NCI-H748 treated with DMSO at 0.1 percent for 48 hours (cell line): ENCODE data around the gene NT5DC3.
A peak's percentile ranks its signal among the peaks of the same experiment; 100 is the strongest.
"Not testable (repeated sequence)": the region's sequence is repeated elsewhere in the genome, so short reads cannot be mapped to it uniquely, and the experiment has no call there.

Experiments used
- DNase-seq: peaks from one replicate; lab custom pipeline; 2025; lab: John Stamatoyannopoulos, UW

NT5DC3 gene

GRCh38 chr12:103855896-103856657, 15.0 kb upstream of the NT5DC3 start:
- DNase-seq: no peak

DNA sequence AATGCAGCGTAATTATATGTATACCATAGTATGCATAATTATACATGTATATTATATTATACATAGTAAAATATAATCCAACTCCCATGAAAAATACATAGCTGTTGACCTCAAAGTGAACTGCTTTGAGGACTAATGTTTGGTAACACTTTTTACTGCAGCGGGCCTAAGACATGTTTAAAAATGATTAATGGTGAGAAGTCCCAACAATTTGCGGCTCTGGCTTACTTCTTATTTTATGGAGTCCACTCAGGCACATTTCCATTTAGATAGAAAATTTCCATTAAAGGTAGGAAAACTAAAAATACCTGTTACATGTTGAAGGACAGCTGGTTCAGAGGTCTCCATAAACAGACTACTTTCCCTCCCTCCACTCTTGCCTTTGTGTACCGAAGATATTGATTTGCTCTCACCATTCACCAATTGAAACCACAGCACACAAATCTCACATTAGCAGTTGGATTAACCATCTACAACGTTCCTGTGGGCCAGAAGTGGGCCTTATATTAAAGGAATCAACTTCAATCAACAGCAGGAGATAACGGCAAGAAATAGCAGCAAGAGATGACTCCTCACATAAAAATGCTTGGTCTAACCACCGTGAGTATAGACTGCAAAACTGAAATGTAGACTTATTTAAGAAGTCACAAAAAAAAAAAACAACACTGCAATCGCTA, 14.1 kb upstream of the NT5DC3 start:
- no peak for DNase-seq

GRCh38 chr12:103854372-103854973, 13.4 kb upstream of the NT5DC3 start:
- DNase-seq: no peak

DNA sequence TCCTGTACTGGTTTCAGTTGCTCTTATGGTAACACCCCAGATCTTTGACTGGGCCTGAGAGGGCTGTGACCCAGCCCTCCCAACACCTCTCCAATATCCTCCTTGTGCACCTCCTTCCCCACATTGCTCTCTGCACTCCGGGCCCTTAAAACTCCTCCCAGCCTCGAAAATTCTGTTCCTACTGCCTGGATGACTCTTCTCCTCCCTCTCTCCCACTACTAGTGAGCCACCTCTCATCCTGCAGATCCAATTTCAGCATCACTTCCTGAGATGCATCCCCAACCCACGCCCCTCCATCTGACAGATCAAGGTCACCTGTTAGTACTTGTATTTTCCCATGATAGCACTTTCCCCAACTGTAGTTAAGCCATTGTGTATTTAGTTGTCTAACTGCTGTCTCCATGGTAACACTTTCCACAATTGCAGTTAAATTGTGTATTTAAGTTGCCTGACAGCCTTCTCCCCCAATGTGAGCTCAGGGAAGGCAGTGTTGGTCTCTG, 11.5 kb upstream of the NT5DC3 start:
- DNase-seq: peak; percentile 99

DNA sequence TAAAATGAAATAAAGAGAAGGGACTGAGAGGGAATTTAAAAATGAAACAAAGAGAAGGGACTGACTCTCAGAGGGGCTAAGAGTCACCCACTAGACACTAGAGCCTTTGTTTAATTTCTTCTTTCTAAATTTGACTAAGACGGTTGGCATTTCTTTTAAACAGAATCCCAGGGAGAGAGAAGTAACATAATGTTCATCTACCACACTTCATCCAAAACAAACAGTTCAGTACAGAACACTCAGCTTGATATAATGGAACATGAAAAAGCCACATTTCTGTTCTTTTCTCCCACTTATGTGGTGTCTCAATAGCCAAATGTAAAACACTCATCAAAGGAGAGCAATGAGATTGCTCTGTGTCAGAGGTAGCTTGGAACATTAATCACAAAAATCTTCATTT, 10.1 kb upstream of the NT5DC3 start:
- no peak for DNase-seq

- no peak for DNase-seq
These were observed 9.4 kb upstream of the NT5DC3 start for GRCh38 chr12:103850429-103850828.

DNA sequence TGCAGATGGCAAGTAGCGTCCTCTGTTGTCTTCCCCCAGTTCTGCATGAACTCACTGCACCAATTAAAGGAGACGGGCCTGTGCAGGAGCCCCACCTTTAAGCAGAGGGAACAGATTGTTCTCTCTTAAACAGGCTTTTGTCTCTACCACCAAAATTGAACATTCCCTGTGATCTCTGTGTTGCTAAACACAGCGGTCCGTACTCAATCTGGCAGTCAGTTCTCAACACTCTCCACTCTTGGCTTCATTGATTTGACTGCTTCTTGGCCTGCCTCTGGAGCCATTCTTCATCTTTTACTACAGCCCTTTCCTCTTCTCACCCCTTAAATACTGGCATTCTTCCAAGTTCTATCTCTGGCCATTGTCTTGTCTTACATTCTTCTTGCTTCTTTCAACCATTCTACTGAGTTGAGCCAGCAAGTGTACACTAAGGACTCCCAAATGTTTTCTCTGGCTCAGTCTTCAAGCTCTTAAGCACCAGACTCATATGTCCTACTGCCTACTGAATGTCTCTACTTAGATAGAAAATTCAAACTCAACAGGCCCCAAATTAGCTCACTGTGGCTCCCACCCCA, 8.0 kb upstream of the NT5DC3 start:
- no peak for DNase-seq

GRCh38 chr12:103848143-103848542, 7.1 kb upstream of the NT5DC3 start:
- peak; percentile 47 for DNase-seq

DNA sequence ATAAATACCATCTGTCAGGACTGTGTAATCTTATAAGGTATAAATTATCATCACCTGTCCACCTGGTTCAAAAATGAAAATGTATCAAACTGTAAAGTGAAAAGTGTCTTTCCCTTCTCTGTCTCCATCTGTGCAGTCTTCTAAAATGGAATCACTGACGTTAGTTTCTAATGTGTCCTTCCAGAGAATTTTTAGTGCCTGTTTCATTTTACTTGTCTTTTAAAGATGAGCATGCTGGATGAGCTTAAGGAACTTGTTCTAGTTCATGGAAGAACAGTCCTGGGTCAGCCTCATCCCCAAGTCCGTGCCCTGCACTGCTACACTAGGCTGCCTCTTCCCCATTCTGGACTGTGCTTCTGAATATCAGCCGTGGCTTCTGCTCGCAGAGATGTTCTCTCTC, 5.4 kb upstream of the NT5DC3 start:
- DNase-seq: no peak

DNA sequence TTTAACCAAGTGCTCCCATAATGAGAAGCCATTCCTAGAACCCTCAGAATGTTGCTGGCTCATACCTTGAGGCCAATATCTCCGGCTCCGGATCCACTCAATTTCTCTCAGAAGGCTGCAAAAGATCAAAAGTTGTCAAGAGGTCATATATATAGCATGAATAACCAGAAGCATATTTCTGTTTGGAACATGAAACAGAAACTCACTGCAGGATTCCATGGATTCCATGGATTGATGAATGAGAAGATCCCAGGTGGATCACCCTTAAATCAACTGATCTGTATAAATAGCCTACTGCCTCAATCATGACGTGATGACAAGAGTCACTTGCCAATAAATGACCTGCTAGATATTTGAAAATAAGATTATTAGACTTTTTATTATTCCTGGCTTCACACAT, 3.3 kb upstream of the NT5DC3 start:
- DNase-seq: no peak

DNA sequence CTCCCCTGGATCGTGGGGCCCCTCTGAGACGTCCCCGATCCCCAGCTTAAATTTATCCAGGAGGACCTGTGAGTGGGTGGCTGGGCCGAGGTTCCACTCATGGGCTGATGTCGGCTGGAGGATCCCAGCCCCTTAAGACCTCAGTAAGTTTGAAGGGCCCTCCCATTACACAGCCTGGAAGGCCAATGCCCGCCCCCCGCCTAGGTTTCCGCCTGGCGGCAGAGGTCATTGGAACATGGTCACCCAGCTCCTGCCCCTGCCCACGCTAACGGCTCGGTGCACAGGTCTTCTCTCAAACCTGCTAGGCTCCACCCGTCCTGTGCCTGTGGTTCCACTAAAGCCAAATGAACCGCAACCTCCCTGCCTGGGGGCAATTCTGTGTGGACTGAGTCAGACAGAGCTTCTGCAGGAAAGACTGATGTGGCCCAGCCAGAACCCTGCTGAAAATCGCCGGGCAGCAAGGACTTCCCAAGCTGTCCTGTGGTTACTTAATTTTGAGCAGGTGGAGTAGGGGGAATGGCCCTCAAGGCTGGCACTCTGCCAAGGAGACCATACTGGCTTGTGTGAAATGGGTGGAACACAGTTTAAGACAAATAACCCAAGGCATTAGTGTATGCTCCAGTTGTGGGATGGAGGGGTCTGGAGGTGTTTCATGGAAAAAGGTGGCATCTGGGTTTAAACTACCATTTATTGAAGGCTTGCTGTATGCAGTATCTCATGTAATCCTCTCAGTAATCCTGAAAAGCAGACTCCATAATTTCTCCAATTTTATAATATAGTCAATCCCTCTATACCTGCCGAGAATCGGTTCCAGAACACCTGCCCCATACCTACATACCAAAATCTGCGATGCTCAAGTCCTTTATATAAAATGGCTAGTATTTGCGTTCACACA, 903 bp upstream of the NT5DC3 start:
- DNase-seq: peak; percentile 71

- no peak for DNase-seq
These were observed 565 bp downstream of the NT5DC3 start for GRCh38 chr12:103840462-103840875.

GRCh38 chr12:103839609-103840461, 1.2 kb downstream of the NT5DC3 start:
- no peak for DNase-seq

DNA sequence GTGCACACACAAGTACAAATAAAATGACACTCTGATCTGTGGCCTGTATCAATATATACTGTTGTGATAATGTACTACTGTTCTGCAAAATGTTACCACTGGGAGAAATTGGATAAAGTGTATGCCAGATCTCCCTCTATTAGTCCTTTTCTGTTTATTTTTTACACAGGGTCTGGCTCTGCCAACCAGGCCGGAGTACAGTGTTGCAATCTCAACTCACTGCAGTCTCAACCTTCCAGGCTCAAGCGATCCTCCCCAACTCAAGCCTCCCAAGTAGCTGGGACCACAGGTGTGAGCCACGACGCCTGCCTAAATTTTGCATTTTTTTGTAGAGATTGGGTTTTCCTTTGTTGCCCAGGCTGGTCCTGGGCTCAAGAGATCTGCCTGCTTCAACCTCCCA, 1.9 kb downstream of the NT5DC3 start:
- no peak for DNase-seq

DNA sequence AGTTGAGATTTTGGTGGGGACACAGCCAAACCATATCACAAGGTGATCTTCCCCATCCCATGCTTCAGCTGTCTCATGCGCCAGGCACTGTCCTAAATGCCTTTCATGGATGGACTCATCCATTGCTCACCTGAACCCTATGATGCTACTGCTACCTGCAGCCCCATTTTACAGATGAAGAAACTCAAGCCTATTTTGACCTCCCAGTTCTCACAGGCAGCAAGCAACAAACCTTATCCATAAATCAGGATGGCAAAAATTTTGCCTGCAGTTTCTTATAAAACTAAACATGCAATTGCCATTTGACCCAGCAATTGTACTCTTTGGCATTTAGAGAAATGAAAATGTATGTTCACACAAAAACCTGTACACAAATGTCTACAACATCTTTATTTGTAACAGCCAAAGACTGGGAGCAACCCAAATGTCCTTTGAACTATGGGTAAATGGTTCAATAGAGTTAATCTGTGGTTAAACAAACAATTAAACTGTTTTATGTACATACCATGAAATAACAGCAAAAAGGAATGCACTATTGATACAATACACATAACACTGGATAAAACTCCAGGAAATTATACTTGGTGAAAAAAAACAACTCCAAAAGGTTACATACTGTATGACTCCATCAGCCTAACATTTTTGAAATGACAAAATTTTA, 2.6 kb downstream of the NT5DC3 start:
- DNase-seq: no peak

DNA sequence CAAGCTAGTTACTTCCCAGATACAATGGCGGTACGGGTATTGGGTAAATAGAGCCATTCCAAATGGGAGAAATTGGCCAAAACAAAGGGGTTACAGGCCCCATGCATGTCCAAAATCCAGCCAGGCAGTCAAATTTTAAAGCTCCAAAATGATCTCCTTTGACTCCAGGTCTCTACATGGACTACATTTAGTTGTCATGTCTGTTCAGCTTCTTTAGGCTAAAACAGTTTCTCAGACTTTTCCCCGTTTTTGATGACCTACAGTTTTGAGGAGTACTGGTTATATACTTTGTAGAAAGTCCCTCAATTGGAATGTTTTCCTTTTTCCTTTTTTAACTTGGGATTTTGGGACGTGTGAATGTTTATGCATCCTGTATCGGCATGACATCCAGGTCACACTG, 4.7 kb downstream of the NT5DC3 start:
- no peak for DNase-seq

GRCh38 chr12:103835747-103836335, 5.2 kb downstream of the NT5DC3 start:
- not testable (repeated sequence) for DNase-seq

GRCh38 chr12:103834942-103835341, 6.1 kb downstream of the NT5DC3 start:
- no peak for DNase-seq

GRCh38 chr12:103833891-103834290, 7.1 kb downstream of the NT5DC3 start:
- no peak for DNase-seq
